ENCODE measurements around the gene PRR13. TPM values are rescaled to one million over a fixed set of nuclear protein-coding genes. Genes with fewer than 3 reads are reported as not detected.
A peak's percentile ranks its signal among the peaks of the same experiment; 100 is the strongest.
"Not testable (repeated sequence)": the region's sequence is repeated elsewhere in the genome, so short reads cannot be mapped to it uniquely, and the experiment has no call there.

Gene PRR13
- total and polyA plus RNA-seq, 2 experiments from 2014 or later, result 150 to 457 TPM

- TF ChIP-seq CTCF (IDR thresholded peaks at IDR 0.05; ENCODE audit: poor library complexity) (no peak), EZH2phosphoT487 (IDR thresholded peaks at IDR 0.05; ENCODE audit: low read depth, severe bottlenecking, unreplicated experiment) (no peak), EZH2 (IDR thresholded peaks at IDR 0.05; ENCODE audit: borderline replicate concordance) (no peak)
- Histone ChIP-seq H3K4me2 (no peak overlapping the region), H3K4me1 (ENCODE audit: insufficient read depth) (peaks cover 30% of the 10 kb centered on the region), H3K4me3 (no peak overlapping the region), H4K20me1 (ENCODE audit: insufficient read depth, poor library complexity, severe bottlenecking) (no peaks in the 10 kb centered on the region), H3K27me3 (no peaks in the 10 kb centered on the region), H3K9me2 (replicated peaks; ENCODE audit: insufficient read depth) (no peaks in the 10 kb centered on the region), H3K79me2 (no peaks in the 10 kb centered on the region), H3K27ac (no peak overlapping the region), H3K36me3 (replicated peaks; ENCODE audit: insufficient read depth, low read depth) (no peaks in the 10 kb centered on the region), H2AFZ (no peak overlapping the region), H3K9me3 (ENCODE audit: low read depth) (no peaks in the 10 kb centered on the region)
- 91% methylated on average over 3 of the region's 3 CpGs for WGBS (ENCODE audit: low lambda C conversion rate, missing lambda C conversion rate)
- DNase-seq (ENCODE audit: low spot score), result no peak
Measured at GRCh38 chr12:53418221-53418620, 23.3 kb upstream of the PRR13 start.

GRCh38 chr12:53419756-53420155, 21.8 kb upstream of the PRR13 start:
- Histone ChIP-seq H3K4me3 (no peak overlapping the region), H3K9me3 (ENCODE audit: low read depth) (no peaks in the 10 kb centered on the region), H3K27me3 (no peaks in the 10 kb centered on the region), H3K27ac (peak overlapping the region; percentile 87), H2AFZ (no peak overlapping the region), H3K4me2 (no peak overlapping the region), H3K9me2 (replicated peaks; ENCODE audit: insufficient read depth) (no peaks in the 10 kb centered on the region), H3K4me1 (ENCODE audit: insufficient read depth) (peaks cover 33% of the 10 kb centered on the region), H4K20me1 (ENCODE audit: insufficient read depth, poor library complexity, severe bottlenecking) (no peaks in the 10 kb centered on the region), H3K36me3 (replicated peaks; ENCODE audit: insufficient read depth, low read depth) (no peaks in the 10 kb centered on the region), H3K79me2 (no peaks in the 10 kb centered on the region)
- DNase-seq (ENCODE audit: low spot score), result no peak
- TF ChIP-seq EZH2 (IDR thresholded peaks at IDR 0.05; ENCODE audit: borderline replicate concordance), result no peak
- TF ChIP-seq CTCF (IDR thresholded peaks at IDR 0.05; ENCODE audit: poor library complexity), result no peak
- no peak for TF ChIP-seq EZH2phosphoT487 (IDR thresholded peaks at IDR 0.05; ENCODE audit: low read depth, severe bottlenecking, unreplicated experiment)
- WGBS (ENCODE audit: low lambda C conversion rate, missing lambda C conversion rate), result 50% methylated on average over 2 of the region's 2 CpGs

- H3K4me3 ChIP-seq; H3K36me3 ChIP-seq (replicated peaks; ENCODE audit: insufficient read depth, low read depth); H3K27me3 ChIP-seq; H3K9me2 ChIP-seq (replicated peaks; ENCODE audit: insufficient read depth); H3K9me3 ChIP-seq (ENCODE audit: low read depth); H3K4me2 ChIP-seq; DNase-seq (ENCODE audit: low spot score); H3K79me2 ChIP-seq; H4K20me1 ChIP-seq (ENCODE audit: insufficient read depth, poor library complexity, severe bottlenecking); H3K27ac ChIP-seq; H2AFZ ChIP-seq: not testable (repeated sequence)
- 89% methylated on average over 7 of the region's 12 CpGs for WGBS (ENCODE audit: low lambda C conversion rate, missing lambda C conversion rate)
- peaks cover 38% of the 10 kb centered on the region for H3K4me1 ChIP-seq (ENCODE audit: insufficient read depth)
Measured at GRCh38 chr12:53422247-53422646, 19.3 kb upstream of the PRR13 start.

GRCh38 chr12:53423597-53423996, 17.9 kb upstream of the PRR13 start, which contains the start of gene AMHR2:
Gene AMHR2 (plus strand): TSS chr12:53423855. CDS start chr12:53423935, 80 bp downstream.
- H3K9me3 ChIP-seq (ENCODE audit: low read depth), result no peaks in the 10 kb centered on the region
- no peaks in the 10 kb centered on the region for H3K27me3 ChIP-seq
- peaks cover 7% of the 10 kb centered on the region for H3K79me2 ChIP-seq
- H2AFZ ChIP-seq, result no peak within 1 kb of the TSS
- H3K4me1 ChIP-seq (ENCODE audit: insufficient read depth), result peaks cover 43% of the 10 kb centered on the region
- no peaks in the 10 kb centered on the region for H4K20me1 ChIP-seq (ENCODE audit: insufficient read depth, poor library complexity, severe bottlenecking)
- WGBS (ENCODE audit: low lambda C conversion rate, missing lambda C conversion rate), result 90% methylated on average over 1 of the region's 1 CpG
- no peak for TF ChIP-seq CTCF (IDR thresholded peaks at IDR 0.05; ENCODE audit: poor library complexity)
- no peak for TF ChIP-seq EZH2phosphoT487 (IDR thresholded peaks at IDR 0.05; ENCODE audit: low read depth, severe bottlenecking, unreplicated experiment)
- no peak for TF ChIP-seq EZH2 (IDR thresholded peaks at IDR 0.05; ENCODE audit: borderline replicate concordance)
- H3K4me3 ChIP-seq, result no peak within 1 kb of the TSS
- no peaks in the 10 kb centered on the region for H3K36me3 ChIP-seq (replicated peaks; ENCODE audit: insufficient read depth, low read depth)
- H3K9me2 ChIP-seq (replicated peaks; ENCODE audit: insufficient read depth), result no peaks in the 10 kb centered on the region
- H3K4me2 ChIP-seq, result peak within 1 kb of the TSS; percentile 71
- peak within 1 kb of the TSS; percentile 71 for H3K27ac ChIP-seq
- DNase-seq (ENCODE audit: low spot score), result no peak
